ENCODE results near the gene DNAH17. TPM values are rescaled to one million over a fixed set of nuclear protein-coding genes. Genes with fewer than 3 reads are reported as not detected.
A peak's percentile ranks its signal among the peaks of the same experiment; 100 is the strongest.

The DNAH17 gene
- total RNA-seq, 1 experiment from 2014 or later: 0.13 TPM

DNA sequence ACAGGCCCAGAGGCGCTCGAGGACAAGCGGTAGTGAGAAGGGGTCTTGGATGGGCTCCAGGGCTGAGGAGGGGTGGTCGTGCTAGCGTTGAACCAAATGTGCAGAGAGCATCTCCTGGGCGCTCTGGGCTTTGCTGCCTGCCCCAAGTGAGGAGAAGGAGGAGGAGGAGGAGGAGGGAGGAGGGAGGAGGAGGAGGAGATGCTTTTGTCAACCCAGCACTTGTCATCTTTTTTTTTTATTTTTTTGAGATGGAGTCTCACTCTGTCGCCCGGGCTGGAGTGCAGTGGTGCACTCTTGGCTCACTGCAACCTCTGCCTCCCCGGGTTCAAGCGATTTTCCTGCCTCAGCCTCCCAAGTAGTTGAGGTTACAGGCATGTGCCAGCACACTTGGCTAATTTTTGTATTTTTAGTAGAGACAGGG lies 138.9 kb downstream of the DNAH17 start:
- Histone ChIP-seq H3K79me2 (ENCODE audit: insufficient read depth, low read length) (no peaks in the 10 kb centered on the region), H3K23ac (ENCODE audit: insufficient read length, low read depth, low read length) (no peak overlapping the region), H2BK12ac (ENCODE audit: insufficient read length, low read depth, low read length) (no peak overlapping the region), H3K23me2 (ENCODE audit: insufficient read length, low read depth, low read length, poor library complexity, severe bottlenecking) (no peaks in the 10 kb centered on the region), H3K18ac (ENCODE audit: insufficient read length, low read depth, low read length) (no peak overlapping the region), H3K14ac (ENCODE audit: insufficient read depth, low read length) (no peak overlapping the region), H3K56ac (ENCODE audit: insufficient read length, low read depth, low read length) (no peak overlapping the region), H3K9me3 (ENCODE audit: control insufficient read depth, low read depth, low read length) (no peaks in the 10 kb centered on the region), H3K27ac (ENCODE audit: insufficient read length, low read depth, low read length) (no peak overlapping the region), H3K4ac (ENCODE audit: low read depth, low read length) (no peak overlapping the region), H3K9ac (ENCODE audit: extremely low read depth, insufficient read length, low read length) (no peak overlapping the region), H2AFZ (ENCODE audit: low read length) (no peak overlapping the region), H2BK5ac (ENCODE audit: insufficient read length, low read length) (no peak overlapping the region), H2BK20ac (ENCODE audit: low read depth, low read length, poor library complexity, severe bottlenecking) (no peak overlapping the region), H4K5ac (ENCODE audit: insufficient read length, low read depth, low read length) (no peak overlapping the region), H2BK15ac (ENCODE audit: low read depth, low read length) (no peak overlapping the region), H4K8ac (replicated peaks; ENCODE audit: insufficient read length, low read depth, low read length) (no peak overlapping the region), H3K79me1 (ENCODE audit: insufficient read depth, low read depth, low read length, poor library complexity, severe bottlenecking) (no peaks in the 10 kb centered on the region), H3K4me2 (ENCODE audit: insufficient read depth, insufficient read length, low read length) (no peak overlapping the region), H4K91ac (ENCODE audit: insufficient read length, low read depth, low read length) (no peak overlapping the region), H3T11ph (ENCODE audit: low read length) (no peak overlapping the region), H2BK120ac (ENCODE audit: low read depth, low read length, poor library complexity, severe bottlenecking) (no peak overlapping the region), H3K27me3 (ENCODE audit: insufficient read depth, low read length) (no peaks in the 10 kb centered on the region), H4K20me1 (ENCODE audit: control insufficient read depth, insufficient read depth, insufficient read length) (no peaks in the 10 kb centered on the region), H2AK5ac (ENCODE audit: insufficient read length, low read length) (no peak overlapping the region), H3K4me1 (ENCODE audit: insufficient read depth, low read length) (no peaks in the 10 kb centered on the region; the same call in 1 of the 2 replicates)
- DNase-seq: no peak
- Mint-ChIP-seq H3K36me3 (ENCODE audit: insufficient read depth in 1 of 3, low read depth in 3 of 3) (peaks cover 0 to 6% (median 0%) of the 10 kb centered on the region in 3 experiments; a peak in 2 of 7 replicates), H3K4me1 (peaks cover 8 to 22% of the 10 kb centered on the region in 2 experiments), H3K27me3 (ENCODE audit: low read depth) (peaks cover 7% of the 10 kb centered on the region), H3K27ac (peak overlapping the region in 1 of 3 experiments; percentile 68; a peak in 1 of 7 replicates), H3K9me3 (peaks cover 10 to 13% of the 10 kb centered on the region in 2 experiments; a peak in 4 of 5 replicates), H3K4me3 (peak overlapping the region in 1 of 2 experiments; percentile 26; a peak in 1 of 5 replicates)
- WGBS (ENCODE audit: extremely low coverage, insufficient read length, low lambda C conversion rate): no CpG with 5 or more reads among the region's 10 CpGs
- TF ChIP-seq, protein P1, sequence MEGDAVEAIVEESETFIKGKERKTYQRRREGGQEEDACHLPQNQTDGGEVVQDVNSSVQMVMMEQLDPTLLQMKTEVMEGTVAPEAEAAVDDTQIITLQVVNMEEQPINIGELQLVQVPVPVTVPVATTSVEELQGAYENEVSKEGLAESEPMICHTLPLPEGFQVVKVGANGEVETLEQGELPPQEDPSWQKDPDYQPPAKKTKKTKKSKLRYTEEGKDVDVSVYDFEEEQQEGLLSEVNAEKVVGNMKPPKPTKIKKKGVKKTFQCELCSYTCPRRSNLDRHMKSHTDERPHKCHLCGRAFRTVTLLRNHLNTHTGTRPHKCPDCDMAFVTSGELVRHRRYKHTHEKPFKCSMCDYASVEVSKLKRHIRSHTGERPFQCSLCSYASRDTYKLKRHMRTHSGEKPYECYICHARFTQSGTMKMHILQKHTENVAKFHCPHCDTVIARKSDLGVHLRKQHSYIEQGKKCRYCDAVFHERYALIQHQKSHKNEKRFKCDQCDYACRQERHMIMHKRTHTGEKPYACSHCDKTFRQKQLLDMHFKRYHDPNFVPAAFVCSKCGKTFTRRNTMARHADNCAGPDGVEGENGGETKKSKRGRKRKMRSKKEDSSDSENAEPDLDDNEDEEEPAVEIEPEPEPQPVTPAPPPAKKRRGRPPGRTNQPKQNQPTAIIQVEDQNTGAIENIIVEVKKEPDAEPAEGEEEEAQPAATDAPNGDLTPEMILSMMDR (conservative IDR thresholded peaks at IDR 0.05): no peak

Data from H9 (cell line).